ENCODE data around the gene UBE2V1. TPM values are rescaled to one million over a fixed set of nuclear protein-coding genes. Genes with fewer than 3 reads are reported as not detected.

Gene UBE2V1
- total and polyA plus RNA-seq, 12 donors = 61.9 to 113 (median 88.6) TPM

DNA sequence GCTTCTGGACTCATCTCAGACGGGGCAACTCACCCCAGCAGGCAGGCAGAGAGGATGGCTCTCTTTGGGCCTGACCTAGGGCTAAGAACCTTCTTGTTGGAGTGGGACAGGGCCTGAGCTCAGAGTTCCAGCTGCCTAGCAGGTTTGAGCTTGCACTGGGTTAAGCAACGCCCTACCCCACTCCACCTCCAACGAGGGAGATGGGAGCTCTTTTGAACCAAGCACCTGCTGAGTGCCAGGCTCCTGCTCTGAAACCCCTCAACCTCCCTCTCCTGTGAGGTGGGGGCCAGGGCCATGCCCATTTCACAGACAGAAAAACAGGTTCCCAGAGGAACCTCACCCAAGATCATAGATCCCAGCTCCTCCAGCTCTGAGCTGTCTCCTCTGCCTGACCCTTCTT, 75.8 kb downstream of the UBE2V1 start:
- TF ChIP-seq, protein P1, sequence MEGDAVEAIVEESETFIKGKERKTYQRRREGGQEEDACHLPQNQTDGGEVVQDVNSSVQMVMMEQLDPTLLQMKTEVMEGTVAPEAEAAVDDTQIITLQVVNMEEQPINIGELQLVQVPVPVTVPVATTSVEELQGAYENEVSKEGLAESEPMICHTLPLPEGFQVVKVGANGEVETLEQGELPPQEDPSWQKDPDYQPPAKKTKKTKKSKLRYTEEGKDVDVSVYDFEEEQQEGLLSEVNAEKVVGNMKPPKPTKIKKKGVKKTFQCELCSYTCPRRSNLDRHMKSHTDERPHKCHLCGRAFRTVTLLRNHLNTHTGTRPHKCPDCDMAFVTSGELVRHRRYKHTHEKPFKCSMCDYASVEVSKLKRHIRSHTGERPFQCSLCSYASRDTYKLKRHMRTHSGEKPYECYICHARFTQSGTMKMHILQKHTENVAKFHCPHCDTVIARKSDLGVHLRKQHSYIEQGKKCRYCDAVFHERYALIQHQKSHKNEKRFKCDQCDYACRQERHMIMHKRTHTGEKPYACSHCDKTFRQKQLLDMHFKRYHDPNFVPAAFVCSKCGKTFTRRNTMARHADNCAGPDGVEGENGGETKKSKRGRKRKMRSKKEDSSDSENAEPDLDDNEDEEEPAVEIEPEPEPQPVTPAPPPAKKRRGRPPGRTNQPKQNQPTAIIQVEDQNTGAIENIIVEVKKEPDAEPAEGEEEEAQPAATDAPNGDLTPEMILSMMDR (IDR thresholded peaks at IDR 0.05) = no peak
- ATAC-seq (no peak), DNase-seq (no peak)
- Histone ChIP-seq H3K4me1 (peaks cover 0 to 34% (median 6%) of the 10 kb centered on the region in 9 donors), H3K27ac (no peak overlapping the region), H3K9me3 (no peaks in the 10 kb centered on the region), H3K27me3 (no peaks in the 10 kb centered on the region), H3K4me3 (no peak overlapping the region), H3K36me3 (no peaks in the 10 kb centered on the region)
- 83 to 85% methylated on average over 3 of the region's 3 CpGs for WGBS, 2 donors
- intact Hi-C loops (cut with DNase I) = no loop called here

- TF ChIP-seq, protein P1 (IDR thresholded peaks at IDR 0.05) = no peak
- no peak overlapping the region for H3K4me3 ChIP-seq
- no peaks in the 10 kb centered on the region for H3K9me3 ChIP-seq
- H3K27me3 ChIP-seq = no peaks in the 10 kb centered on the region
- no peak overlapping the region for H3K27ac ChIP-seq
- DNase-seq (no peak), ATAC-seq (no peak)
- WGBS, 2 donors = 84 to 89% methylated on average over 3 of the region's 3 CpGs
- intact Hi-C loops (cut with DNase I) = no loop called here
- H3K4me1 ChIP-seq = peaks cover 0 to 33% (median 6%) of the 10 kb centered on the region in 9 donors
- H3K36me3 ChIP-seq = no peaks in the 10 kb centered on the region
Measured at GRCh38 chr20:50036703-50037102, 76.2 kb downstream of the UBE2V1 start.

DNA sequence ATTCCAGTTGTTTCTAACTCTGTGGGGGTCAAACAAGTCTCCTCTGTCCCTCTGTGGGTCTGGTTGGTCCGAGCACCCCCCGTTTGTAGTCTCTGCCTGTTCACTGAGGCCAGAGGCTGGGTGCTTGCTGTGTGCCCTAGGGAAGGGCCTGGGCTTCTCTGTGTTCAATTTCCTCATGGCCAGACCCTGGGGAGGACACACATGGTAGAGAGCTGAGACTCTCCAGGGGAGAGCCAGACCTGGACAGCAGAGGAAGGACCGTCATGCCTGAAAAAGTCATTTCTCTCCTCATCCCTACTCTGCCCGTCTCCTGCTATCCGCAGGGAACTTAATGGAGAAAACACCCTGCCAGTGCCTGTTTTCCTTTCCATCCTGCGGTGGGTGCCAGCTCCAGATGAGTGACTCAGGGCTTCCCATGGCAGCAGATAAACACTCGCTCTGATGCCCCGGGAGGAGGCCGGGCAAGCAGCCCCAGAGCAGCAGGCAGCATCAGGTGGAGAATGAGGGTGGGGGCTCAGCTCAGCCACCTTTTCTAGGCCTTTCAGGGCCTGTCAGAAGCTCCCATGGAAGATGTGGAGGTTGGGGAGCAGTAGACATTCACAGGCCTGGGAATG, 78.3 kb downstream of the UBE2V1 start:
- TF ChIP-seq, protein P1 (IDR thresholded peaks at IDR 0.05) = no peak
- Histone ChIP-seq H3K36me3 (no peaks in the 10 kb centered on the region), H3K9me3 (no peaks in the 10 kb centered on the region), H3K27me3 (no peaks in the 10 kb centered on the region), H3K4me1 (peaks cover 4 to 41% (median 16%) of the 10 kb centered on the region in 9 donors), H3K4me3 (no peak overlapping the region), H3K27ac (peak overlapping the region in 2 of 10 donors; percentile 39 to 75)
- 68 to 77% methylated on average over 9 of the region's 9 CpGs for WGBS, 2 donors
- peak in 5 of 8 donors; percentile 40 to 74 (median 65) for ATAC-seq
- DNase-seq = peak; percentile 44 to 45
- intact Hi-C loops (cut with DNase I) = no loop called here

- no peak overlapping the region for H3K4me3 ChIP-seq
- no peaks in the 10 kb centered on the region for H3K36me3 ChIP-seq
- H3K27ac ChIP-seq = peak overlapping the region in 2 of 10 donors; percentile 40 to 75
- WGBS, 2 donors = 91 to 94% methylated on average over 9 of the region's 9 CpGs
- DNase-seq = no peak
- H3K9me3 ChIP-seq = no peaks in the 10 kb centered on the region
- intact Hi-C loops (cut with DNase I) = no loop called here
- no peaks in the 10 kb centered on the region for H3K27me3 ChIP-seq
- peaks cover 4 to 56% (median 23%) of the 10 kb centered on the region in 9 donors for H3K4me1 ChIP-seq
- TF ChIP-seq, protein P1 (IDR thresholded peaks at IDR 0.05) = no peak
- no peak for ATAC-seq
Measured at GRCh38 chr20:50032955-50033666, 79.8 kb downstream of the UBE2V1 start.

Other genes with a start within 250 kb of the UBE2V1 start
- gene SPATA2, start 197.6 kb downstream of the UBE2V1 start, total RNA-seq = 10 to 100 TPM in 1 of 10 donors, 1 to 10 TPM in 9; 5.2 to 11.8 (median 6.7) TPM
- gene SPATA2, start 197.6 kb downstream of the UBE2V1 start, polyA plus RNA-seq = 1 to 10 TPM; 4.8 to 5.0 TPM
- 10 to 100 TPM; 41.5 to 60.3 (median 52.1) TPM for gene RNF114, start 176.8 kb downstream of the UBE2V1 start, total RNA-seq
- gene RNF114, start 176.8 kb downstream of the UBE2V1 start, polyA plus RNA-seq = 10 to 100 TPM; 45.0 to 49.5 TPM
- gene SNAI1, start 130.2 kb downstream of the UBE2V1 start, total RNA-seq = 1 to 10 TPM in 8 of 10 donors, under 1 TPM in 2; 0.59 to 7.6 (median 2.8) TPM
- 1 to 10 TPM; 1.8 to 3.2 TPM for gene SNAI1, start 130.2 kb downstream of the UBE2V1 start, polyA plus RNA-seq
- gene PEDS1, start 40.6 kb upstream of the UBE2V1 start, total RNA-seq = 10 to 100 TPM; 12.2 to 36.2 (median 19.4) TPM
- 10 to 100 TPM; 31.1 to 40.2 TPM for gene PEDS1, start 40.6 kb upstream of the UBE2V1 start, polyA plus RNA-seq
- gene CEBPB, start 77.7 kb upstream of the UBE2V1 start, total RNA-seq = 100 to 1,000 TPM in 1 of 10 donors, 10 to 100 TPM in 9; 28.9 to 104 (median 42.3) TPM
- 10 to 100 TPM; 20.9 to 44.1 TPM for gene CEBPB, start 77.7 kb upstream of the UBE2V1 start, polyA plus RNA-seq

Data from heart right ventricle (tissue), 16 donors.